Right renal cortex interstitium (tissue), 3 donors: Measurements from ENCODE around the gene PCDHA10. TPM values are rescaled to one million over a fixed set of nuclear protein-coding genes. Genes with fewer than 3 reads are reported as not detected.
"Not testable (repeated sequence)": the region's sequence is repeated elsewhere in the genome, so short reads cannot be mapped to it uniquely, and the experiment has no call there.

Experiments used
- DNase-seq, 3 donors: peaks; one replicate each; pipeline ENCODE4 v3.0.0-alpha.2; 2013; ENCODE audit warnings: low read depth in 3 of 3, low spot score in 2 of 3
- polyA plus RNA-seq, 3 donors: library from polyadenylated mRNA; unstranded; fragments of 120-200 nt; gene quantifications; one replicate each; pipeline ENCODE4 v1.2.1, GENCODE V29; 2013; ENCODE audit not compliant: insufficient read length in 3 of 3

PCDHA10 gene, protein sequence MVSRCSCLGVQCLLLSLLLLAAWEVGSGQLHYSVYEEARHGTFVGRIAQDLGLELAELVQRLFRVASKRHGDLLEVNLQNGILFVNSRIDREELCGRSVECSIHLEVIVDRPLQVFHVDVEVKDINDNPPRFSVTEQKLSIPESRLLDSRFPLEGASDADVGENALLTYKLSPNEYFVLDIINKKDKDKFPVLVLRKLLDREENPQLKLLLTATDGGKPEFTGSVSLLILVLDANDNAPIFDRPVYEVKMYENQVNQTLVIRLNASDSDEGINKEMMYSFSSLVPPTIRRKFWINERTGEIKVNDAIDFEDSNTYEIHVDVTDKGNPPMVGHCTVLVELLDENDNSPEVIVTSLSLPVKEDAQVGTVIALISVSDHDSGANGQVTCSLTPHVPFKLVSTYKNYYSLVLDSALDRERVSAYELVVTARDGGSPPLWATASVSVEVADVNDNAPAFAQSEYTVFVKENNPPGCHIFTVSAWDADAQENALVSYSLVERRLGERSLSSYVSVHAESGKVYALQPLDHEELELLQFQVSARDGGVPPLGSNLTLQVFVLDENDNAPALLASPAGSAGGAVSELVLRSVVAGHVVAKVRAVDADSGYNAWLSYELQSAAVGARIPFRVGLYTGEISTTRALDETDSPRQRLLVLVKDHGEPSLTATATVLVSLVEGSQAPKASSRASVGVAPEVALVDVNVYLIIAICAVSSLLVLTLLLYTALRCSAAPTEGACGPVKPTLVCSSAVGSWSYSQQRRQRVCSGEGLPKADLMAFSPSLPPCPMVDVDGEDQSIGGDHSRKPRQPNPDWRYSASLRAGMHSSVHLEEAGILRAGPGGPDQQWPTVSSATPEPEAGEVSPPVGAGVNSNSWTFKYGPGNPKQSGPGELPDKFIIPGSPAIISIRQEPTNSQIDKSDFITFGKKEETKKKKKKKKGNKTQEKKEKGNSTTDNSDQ
- polyA plus RNA-seq, result 1 to 10 TPM in 1 of 3 donors, under 1 TPM in 2; 0.51 to 2.1 (median 0.62) TPM

DNA sequence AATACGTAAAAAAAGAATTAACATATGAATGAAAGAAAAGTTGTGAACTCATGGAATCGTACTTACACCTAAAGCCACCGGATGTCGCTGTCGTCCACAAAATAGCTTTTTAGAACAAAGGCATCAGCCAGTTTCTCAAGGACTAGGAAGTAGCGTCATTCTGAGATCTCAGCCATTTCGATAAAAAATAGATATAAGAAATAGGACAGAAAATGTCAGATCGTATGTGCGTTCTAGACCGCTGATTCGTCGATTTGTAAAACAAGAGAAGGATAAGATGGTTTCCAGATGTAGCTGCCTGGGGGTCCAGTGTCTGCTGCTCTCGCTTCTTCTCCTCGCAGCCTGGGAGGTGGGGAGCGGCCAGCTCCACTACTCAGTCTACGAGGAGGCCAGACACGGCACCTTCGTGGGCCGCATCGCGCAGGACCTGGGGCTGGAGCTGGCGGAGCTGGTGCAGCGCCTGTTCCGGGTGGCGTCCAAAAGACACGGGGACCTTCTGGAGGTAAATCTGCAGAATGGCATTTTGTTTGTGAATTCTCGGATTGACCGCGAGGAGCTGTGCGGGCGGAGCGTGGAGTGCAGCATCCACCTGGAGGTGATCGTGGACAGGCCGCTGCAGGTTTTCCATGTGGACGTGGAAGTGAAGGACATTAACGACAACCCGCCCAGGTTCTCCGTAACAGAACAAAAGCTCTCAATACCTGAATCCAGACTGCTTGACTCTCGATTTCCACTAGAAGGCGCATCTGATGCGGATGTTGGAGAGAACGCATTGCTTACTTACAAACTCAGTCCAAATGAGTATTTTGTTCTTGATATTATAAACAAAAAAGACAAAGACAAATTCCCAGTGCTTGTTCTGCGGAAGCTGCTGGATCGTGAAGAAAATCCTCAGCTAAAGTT lies at the start of gene PCDHA10:
TSS of gene PCDHA10 (plus strand) at position 126 of the 903 bp plus-strand sequence. CDS start at position 278, 152 bp downstream.
- no peak for DNase-seq

DNA sequence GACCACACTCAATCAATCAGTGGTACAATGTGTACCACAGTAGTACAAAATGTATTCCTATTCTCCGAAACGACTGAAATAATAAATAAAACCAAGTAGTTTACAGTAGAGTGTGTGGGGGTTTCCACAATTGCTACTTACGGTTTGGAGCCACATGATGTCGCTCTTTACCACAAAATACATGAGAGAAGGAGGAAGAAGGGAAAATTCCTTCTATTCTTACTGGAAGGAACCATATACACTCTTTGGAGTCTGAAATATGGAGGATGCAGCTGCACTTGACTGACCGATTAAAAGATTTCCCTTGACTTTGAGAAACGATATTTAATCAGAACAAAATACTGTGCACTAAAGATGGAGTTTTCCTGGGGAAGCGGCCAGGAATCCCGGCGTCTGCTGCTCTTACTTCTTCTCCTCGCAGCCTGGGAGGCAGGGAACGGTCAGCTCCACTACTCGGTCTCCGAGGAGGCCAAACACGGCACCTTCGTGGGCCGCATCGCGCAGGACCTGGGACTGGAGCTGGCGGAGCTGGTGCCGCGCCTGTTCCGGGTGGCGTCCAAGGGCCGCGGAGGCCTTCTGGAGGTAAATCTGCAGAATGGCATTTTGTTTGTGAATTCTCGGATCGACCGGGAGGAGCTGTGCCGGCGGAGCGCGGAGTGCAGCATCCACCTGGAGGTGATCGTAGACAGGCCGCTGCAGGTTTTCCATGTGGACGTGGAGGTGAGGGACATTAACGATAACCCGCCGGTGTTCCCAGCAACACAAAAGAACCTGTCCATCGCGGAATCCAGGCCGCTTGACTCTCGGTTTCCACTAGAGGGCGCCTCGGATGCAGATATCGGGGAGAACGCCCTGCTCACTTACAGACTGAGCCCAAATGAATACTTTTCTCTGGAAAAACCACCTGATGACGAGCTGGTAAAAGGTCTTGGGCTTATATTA lies 48.6 kb upstream of the PCDHA10 start, which contains the start of gene PCDHA4:
TSS of gene PCDHA4 (plus strand) at position 235 of the 942 bp plus-strand sequence.
- no peak for DNase-seq

DNA sequence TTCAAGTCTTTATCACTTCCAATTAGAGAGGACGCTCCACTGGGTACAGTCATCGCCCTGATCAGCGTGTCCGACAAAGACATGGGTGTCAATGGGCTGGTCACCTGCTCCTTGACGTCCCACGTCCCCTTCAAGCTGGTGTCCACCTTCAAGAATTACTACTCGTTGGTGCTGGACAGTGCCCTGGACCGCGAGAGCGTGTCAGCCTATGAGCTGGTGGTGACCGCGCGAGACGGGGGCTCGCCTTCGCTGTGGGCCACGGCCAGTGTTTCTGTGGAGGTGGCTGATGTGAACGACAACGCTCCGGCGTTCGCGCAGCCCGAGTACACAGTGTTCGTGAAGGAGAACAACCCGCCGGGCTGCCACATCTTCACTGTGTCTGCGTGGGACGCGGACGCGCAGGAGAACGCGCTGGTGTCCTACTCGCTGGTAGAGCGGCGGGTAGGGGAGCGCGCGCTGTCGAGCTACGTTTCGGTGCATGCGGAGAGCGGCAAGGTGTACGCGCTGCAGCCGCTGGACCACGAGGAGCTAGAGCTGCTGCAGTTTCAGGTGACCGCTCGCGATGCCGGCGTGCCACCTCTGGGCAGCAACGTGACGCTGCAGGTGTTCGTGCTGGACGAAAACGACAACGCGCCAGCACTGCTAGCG lies 47.3 kb upstream of the PCDHA10 start:
- not testable (repeated sequence) for DNase-seq

DNA sequence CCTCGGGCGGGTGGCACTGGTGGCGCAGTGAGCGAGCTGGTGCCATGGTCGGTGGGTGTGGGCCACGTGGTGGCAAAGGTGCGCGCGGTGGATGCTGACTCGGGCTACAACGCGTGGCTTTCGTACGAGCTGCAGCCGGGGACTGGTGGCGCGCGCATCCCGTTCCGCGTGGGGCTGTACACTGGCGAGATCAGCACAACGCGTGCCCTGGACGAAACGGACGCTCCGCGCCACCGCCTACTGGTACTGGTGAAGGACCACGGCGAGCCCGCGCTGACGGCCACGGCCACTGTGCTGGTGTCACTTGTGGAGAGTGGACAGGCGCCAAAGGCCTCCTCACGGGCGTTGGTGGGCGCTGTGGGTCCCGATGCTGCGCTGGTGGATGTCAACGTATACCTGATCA lies 46.8 kb upstream of the PCDHA10 start:
- DNase-seq, result no peak

DNA sequence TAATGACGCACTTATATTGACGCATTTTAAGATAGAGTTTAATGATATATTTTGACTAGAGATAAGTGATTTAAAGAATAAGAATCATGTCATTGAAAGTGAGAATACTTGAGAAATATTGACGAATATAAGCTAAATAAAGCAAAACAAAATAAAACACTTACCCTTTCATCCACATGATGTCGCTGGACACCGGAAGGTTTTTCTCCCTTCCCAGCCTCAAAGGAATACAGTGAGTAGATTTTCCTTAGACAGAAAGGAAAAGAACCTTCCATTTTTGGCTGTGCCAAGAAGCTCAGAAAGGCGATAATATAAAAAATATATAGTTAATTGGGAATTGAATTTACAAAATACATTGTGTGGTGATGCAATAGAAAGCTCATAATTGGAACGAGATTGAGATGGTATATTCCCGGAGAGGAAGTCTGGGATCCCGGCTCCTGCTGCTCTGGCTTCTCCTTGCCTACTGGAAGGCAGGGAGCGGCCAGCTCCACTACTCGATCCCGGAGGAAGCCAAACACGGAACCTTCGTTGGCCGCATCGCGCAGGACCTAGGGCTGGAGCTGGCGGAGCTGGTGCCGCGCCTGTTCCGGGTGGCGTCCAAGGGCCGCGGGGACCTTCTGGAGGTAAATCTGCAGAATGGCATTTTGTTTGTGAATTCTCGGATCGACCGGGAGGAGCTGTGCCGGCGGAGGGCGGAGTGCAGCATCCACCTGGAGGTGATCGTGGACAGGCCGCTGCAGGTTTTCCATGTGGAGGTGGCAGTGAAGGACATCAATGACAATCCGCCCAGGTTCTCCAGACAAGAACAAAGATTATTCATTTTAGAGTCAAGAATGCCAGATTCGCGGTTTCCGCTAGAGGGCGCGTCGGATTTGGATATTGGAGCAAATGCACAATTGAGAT lies 34.1 kb upstream of the PCDHA10 start, which contains the start of gene PCDHA5:
TSS of gene PCDHA5 (plus strand) at position 239 of the 906 bp plus-strand sequence.
- DNase-seq, result no peak

DNA sequence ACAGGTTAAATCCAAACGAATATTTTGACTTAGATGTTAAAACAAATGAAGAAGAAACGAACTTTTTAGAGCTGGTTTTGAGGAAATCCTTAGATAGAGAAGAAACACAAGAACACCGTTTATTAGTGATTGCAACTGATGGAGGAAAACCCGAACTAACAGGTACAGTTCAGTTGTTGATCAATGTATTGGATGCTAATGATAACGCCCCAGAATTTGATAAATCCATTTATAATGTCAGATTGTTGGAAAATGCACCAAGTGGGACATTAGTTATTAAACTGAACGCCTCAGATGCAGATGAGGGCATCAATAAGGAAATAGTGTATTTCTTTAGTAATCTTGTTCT lies 33.4 kb upstream of the PCDHA10 start:
- no peak for DNase-seq

DNA sequence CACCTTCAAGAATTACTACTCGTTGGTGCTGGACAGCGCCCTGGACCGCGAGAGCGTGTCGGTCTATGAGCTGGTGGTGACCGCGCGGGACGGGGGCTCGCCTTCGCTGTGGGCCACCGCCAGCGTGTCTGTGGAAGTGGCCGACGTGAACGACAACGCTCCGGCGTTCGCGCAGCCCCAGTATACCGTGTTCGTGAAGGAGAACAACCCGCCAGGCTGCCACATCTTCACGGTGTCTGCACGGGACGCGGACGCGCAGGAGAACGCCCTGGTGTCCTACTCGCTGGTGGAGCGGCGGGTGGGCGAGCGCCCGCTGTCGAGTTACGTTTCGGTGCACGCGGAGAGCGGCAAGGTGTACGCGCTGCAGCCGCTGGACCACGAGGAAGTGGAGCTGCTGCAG lies 32.7 kb upstream of the PCDHA10 start:
- DNase-seq, result not testable (repeated sequence)

DNA sequence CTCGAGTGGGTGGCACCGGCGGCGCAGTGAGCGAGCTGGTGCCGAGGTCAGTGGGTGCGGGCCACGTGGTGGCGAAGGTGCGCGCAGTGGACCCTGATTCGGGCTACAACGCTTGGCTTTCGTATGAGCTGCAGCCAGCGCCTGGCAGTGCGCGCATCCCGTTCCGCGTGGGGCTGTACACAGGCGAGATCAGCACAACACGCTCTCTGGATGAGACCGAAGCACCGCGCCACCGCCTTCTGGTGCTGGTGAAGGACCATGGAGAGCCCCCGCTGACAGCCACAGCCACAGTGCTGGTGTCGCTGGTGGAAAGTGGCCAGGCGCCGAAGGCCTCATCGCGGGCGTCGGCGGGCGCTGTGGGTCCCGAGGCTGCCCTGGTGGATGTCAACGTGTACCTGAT lies 32.2 kb upstream of the PCDHA10 start:
- no peak for DNase-seq

DNA sequence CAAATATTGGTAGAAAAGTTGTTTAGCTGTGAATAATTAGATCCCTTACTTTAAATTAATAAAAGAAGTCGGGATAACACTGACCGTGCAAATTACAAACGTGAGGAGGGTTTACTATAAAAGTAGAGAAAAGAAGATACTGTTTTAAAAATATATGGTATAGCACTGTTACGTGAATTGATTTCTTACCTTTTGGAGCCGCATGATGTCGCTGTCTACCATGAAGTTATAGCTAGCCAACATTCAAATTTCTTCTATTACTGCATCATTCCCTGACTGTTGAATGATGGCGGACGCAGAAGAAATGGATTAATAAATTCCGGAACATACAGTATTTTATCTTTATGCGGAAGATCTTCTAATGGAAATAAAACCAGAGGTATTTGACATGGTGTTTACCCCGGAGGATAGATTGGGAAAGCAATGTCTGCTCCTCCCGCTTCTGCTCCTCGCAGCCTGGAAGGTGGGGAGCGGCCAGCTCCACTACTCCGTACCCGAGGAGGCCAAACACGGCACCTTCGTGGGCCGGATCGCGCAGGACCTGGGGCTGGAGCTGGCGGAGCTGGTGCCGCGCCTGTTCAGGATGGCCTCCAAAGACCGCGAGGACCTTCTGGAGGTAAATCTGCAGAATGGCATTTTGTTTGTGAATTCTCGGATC lies 27.9 kb upstream of the PCDHA10 start, which contains the start of gene PCDHA6:
TSS of gene PCDHA6 (plus strand) at position 257 of the 658 bp plus-strand sequence. CDS start at position 389, 132 bp downstream.
- no peak for DNase-seq

DNA sequence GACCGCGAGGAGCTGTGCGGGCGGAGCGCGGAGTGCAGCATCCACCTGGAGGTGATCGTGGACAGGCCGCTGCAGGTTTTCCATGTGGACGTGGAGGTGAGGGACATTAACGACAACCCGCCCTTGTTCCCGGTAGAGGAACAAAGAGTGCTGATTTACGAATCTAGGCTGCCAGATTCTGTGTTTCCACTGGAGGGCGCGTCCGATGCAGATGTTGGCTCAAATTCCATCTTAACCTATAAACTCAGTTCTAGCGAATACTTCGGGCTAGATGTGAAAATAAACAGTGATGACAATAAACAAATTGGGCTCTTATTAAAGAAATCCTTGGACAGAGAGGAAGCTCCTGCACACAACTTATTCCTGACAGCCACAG lies 27.3 kb upstream of the PCDHA10 start:
- no peak for DNase-seq

DNA sequence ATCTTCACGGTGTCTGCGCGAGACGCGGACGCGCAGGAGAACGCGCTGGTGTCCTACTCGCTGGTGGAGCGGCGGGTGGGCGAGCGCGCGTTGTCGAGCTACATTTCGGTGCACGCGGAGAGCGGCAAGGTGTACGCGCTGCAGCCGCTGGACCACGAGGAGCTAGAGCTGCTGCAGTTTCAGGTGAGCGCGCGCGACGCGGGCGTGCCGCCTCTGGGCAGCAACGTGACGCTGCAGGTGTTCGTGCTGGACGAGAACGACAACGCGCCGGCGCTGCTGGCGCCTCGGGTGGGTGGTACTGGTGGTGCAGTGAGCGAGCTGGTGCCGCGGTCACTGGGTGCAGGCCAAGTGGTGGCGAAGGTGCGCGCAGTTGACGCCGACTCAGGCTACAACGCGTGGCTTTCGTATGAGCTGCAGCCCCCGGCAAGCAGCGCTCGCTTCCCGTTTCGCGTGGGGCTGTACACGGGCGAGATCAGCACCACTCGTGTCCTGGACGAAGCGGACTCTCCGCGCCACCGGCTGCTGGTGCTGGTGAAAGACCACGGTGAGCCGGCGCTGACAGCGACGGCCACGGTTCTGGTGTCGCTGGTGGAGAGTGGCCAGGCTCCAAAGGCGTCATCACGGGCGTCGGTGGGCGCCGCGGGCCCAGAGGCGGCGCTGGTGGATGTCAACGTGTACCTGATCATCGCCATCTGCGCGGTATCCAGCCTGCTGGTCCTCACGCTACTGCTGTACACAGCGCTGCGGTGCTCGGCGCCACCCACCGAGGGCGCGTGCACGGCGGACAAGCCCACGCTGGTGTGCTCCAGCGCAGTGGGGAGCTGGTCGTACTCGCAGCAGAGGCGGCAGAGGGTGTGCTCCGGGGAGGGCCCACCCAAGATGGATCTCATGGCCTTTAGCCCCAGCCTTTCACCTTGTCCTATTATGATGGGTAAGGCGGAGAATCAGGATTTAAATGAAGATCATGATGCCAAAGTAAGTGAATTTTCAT lies 25.9 kb upstream of the PCDHA10 start:
- not testable (repeated sequence) for DNase-seq

DNA sequence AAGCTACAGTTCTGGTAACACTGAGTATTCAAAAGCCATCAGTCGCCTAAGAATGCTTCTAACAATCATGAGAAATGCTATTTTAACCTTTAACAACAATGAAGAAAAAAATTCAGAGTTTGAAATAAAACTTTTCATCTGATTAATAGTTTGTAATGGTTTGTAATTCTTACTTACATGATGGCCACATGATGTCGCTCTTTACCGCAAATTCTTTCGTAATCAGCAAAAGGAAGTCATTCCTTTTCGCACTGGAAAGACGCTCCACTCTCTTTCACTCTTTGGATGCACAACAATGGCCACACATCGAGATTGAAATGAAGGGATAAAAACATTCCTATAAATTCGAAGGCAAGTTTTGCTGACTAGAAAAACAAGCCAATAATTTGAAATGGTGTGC lies 21.7 kb upstream of the PCDHA10 start, which contains the start of gene PCDHA7:
TSS of gene PCDHA7 (plus strand) at position 277 of the 400 bp plus-strand sequence. CDS start at position 392, 115 bp downstream.
- DNase-seq, result no peak

DNA sequence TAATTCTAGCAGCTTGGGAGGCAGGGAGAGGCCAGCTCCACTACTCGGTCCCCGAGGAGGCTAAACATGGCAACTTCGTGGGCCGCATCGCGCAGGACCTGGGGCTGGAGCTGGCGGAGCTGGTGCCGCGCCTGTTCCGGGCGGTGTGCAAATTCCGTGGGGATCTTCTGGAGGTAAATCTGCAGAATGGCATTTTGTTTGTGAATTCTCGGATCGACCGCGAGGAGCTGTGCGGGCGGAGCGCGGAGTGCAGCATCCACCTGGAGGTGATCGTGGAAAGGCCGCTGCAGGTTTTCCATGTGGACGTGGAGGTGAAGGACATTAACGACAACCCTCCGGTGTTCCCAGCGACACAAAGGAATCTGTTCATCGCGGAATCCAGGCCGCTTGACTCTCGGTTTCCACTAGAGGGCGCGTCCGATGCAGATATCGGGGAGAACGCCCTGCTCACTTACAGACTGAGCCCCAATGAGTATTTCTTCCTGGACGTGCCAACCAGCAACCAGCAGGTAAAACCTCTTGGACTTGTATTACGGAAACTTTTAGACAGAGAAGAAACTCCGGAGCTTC lies 21.2 kb upstream of the PCDHA10 start:
- DNase-seq, result not testable (repeated sequence)

DNA sequence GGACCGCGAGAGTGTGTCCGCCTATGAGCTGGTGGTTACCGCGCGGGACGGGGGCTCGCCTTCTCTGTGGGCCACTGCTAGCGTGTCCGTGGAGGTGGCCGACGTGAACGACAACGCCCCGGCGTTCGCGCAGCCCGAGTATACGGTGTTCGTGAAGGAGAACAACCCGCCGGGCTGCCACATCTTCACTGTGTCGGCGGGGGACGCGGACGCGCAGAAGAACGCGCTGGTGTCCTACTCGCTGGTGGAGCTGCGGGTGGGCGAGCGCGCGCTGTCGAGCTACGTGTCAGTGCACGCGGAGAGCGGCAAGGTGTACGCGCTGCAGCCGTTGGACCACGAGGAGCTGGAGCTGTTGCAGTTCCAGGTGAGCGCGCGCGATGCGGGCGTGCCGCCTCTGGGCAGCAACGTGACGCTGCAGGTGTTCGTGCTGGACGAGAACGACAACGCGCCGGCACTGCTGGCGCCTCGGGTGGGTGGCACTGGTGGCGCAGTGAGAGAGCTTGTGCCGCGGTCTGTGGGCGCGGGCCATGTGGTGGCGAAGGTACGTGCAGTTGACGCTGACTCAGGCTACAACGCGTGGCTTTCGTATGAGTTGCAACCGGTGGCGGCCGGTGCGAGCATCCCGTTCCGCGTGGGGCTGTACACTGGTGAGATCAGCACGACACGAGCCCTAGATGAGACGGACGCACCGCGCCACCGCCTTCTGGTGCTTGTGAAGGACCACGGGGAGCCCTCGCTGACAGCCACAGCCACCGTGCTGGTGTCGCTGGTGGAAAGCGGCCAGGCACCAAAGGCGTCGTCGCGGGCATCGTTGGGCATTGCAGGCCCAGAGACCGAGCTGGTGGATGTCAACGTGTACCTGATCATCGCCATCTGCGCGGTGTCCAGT lies 19.8 kb upstream of the PCDHA10 start:
- no peak for DNase-seq
